Measurements from ENCODE around the gene QSOX1. TPM values are rescaled to one million over a fixed set of nuclear protein-coding genes. Genes with fewer than 3 reads are reported as not detected.

QSOX1 gene
- total RNA-seq, 2 donors from 2014 or later: 395 to 450 TPM

DNA sequence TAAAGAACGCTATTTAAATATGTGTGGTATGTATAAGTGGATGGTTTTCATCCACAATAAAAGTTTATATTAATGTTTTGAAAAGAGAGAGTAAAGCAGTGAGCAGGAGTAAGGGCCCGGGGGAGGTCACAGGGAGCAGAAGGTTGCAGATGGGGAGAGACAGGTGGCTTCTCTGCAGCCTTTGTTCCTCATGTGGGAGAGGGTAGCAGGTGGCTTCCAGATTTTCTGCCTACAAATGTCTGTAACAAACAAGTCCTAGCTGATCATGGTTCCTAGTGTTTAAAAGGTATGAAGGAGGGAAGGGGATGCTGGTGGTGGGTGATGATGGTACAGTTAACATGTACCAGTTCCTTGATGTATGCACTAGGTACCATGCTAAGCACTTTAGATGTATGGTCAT lies 18.8 kb downstream of the QSOX1 start:
- H3K9ac ChIP-seq (ENCODE audit: low read depth in 2 of 2, low read length in 2 of 2): no peak overlapping the region
- no peaks in the 10 kb centered on the region for H3K9me3 ChIP-seq
- TF ChIP-seq, protein P1, sequence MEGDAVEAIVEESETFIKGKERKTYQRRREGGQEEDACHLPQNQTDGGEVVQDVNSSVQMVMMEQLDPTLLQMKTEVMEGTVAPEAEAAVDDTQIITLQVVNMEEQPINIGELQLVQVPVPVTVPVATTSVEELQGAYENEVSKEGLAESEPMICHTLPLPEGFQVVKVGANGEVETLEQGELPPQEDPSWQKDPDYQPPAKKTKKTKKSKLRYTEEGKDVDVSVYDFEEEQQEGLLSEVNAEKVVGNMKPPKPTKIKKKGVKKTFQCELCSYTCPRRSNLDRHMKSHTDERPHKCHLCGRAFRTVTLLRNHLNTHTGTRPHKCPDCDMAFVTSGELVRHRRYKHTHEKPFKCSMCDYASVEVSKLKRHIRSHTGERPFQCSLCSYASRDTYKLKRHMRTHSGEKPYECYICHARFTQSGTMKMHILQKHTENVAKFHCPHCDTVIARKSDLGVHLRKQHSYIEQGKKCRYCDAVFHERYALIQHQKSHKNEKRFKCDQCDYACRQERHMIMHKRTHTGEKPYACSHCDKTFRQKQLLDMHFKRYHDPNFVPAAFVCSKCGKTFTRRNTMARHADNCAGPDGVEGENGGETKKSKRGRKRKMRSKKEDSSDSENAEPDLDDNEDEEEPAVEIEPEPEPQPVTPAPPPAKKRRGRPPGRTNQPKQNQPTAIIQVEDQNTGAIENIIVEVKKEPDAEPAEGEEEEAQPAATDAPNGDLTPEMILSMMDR (IDR thresholded peaks at IDR 0.05): no peak
- H3K27ac ChIP-seq: no peak overlapping the region
- H3K36me3 ChIP-seq: no peaks in the 10 kb centered on the region
- peaks cover 16% of the 10 kb centered on the region for H3K4me1 ChIP-seq
- DNase-seq: no peak
- H3K27me3 ChIP-seq: no peaks in the 10 kb centered on the region
- H3K4me3 ChIP-seq: no peak overlapping the region
- intact Hi-C loops (cut with DNase I): loop anchor here (10.0 kb wide), 1 partner anchor 109 kb away; no protein-coding TSS in a partner anchor

DNA sequence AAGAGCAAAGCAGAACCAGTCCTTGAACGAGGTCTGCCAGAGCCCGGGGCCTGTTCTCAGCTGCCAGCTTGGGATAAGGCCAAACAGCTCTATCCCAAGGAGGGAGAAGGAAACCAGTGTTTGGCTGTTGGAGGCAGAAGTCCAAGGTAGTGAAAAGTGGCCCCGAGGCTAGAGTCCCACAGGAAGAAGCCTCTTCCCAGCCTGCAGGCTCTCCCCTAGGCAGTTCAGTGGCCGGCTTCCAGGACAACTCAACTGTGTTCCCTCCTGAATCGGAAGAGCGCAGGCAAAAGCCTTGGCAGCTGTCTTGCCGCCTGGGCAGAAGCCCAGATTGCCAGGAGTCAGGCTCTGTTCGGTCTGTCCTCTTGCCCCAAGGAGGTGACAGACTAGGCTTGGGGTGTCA lies 19.3 kb downstream of the QSOX1 start:
- intact Hi-C loops (cut with DNase I): loop anchor here (10.0 kb wide), 1 partner anchor 109 kb away; no protein-coding TSS in a partner anchor
- no peaks in the 10 kb centered on the region for H3K27me3 ChIP-seq
- peaks cover 16% of the 10 kb centered on the region for H3K4me1 ChIP-seq
- H3K4me3 ChIP-seq: no peak overlapping the region
- no peak for DNase-seq
- no peaks in the 10 kb centered on the region for H3K36me3 ChIP-seq
- no peak overlapping the region for H3K27ac ChIP-seq
- H3K9me3 ChIP-seq: no peaks in the 10 kb centered on the region
- no peak overlapping the region for H3K9ac ChIP-seq (ENCODE audit: low read depth in 2 of 2, low read length in 2 of 2)
- TF ChIP-seq, protein P1 (IDR thresholded peaks at IDR 0.05): no peak

DNA sequence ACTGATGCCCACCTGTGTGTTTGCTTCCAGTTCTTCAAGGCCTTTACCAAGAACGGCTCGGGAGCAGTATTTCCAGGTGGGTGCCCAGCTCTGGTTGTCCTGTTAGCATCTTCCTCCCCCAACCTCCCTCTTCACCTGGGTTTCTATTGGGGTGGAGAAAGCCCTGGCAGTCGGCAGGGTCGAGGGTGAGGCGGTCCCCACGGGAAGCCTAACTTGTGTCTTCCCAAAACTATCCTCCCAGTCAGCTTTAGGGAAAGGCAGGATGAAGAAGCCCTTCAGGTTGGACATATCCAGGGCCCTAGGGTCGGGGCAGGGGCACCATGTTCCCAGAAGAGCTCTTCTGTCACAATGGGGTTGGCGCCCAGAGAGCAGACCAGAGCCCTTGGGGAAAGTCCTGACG lies 20.6 kb downstream of the QSOX1 start:
- H3K4me1 ChIP-seq: peaks cover 3% of the 10 kb centered on the region
- H3K4me3 ChIP-seq: no peak overlapping the region
- no peak overlapping the region for H3K27ac ChIP-seq
- H3K9me3 ChIP-seq: no peaks in the 10 kb centered on the region
- no peaks in the 10 kb centered on the region for H3K27me3 ChIP-seq
- intact Hi-C loops (cut with DNase I): loop anchor here (5.0 to 10.0 kb wide), 2 partner anchors 110 to 308 kb away; no protein-coding TSS in a partner anchor
- no peak overlapping the region for H3K9ac ChIP-seq (ENCODE audit: low read depth in 2 of 2, low read length in 2 of 2)
- TF ChIP-seq, protein P1 (IDR thresholded peaks at IDR 0.05): no peak
- no peak for DNase-seq
- no peaks in the 10 kb centered on the region for H3K36me3 ChIP-seq

DNA sequence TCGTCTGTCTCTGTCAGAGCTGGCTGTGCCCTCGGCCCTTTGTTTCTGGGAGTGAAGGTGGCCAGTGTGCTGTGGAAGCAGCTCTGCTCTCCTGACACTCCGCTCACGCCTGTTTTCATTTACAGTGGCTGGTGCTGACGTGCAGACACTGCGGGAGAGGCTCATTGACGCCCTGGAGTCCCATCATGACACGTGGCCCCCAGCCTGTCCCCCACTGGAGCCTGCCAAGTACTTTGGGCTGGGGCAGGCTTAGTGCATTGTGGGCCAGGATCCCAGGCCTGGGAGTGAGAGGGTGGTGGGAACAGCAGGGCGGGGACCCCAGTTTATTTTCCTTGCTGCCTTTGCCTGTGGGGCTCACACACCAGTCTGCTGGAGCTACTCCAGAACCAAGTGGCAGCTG lies 21.1 kb downstream of the QSOX1 start:
- no peaks in the 10 kb centered on the region for H3K27me3 ChIP-seq
- H3K9ac ChIP-seq (ENCODE audit: low read depth in 2 of 2, low read length in 2 of 2): no peak overlapping the region
- H3K36me3 ChIP-seq: no peaks in the 10 kb centered on the region
- no peak for DNase-seq
- no peak overlapping the region for H3K4me3 ChIP-seq
- no peak overlapping the region for H3K27ac ChIP-seq
- no peaks in the 10 kb centered on the region for H3K4me1 ChIP-seq
- intact Hi-C loops (cut with DNase I): loop anchor here (5.0 to 10.0 kb wide), 2 partner anchors 111 to 309 kb away; no protein-coding TSS in a partner anchor
- TF ChIP-seq, protein P1 (IDR thresholded peaks at IDR 0.05): no peak
- no peaks in the 10 kb centered on the region for H3K9me3 ChIP-seq

DNA sequence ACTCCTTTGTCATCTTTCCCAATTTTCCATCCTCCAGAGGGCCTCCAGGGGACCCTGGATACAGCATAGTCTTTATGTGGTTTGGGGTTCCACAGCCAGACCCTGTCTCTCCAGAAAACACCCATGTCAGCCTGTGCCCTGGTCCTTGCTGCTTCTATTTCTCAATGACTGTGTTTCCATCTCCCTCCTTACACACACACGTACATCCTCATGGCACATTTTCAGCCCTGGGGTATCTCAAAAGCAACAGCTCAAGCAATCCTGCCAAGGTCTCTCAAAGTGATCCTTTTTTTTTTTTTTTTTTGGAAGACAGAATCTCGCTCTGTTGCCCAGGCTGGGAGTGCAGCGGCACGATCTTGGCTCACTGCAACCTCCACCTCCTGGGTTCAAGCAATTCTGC lies 22.3 kb downstream of the QSOX1 start:
- Histone ChIP-seq H3K9ac (ENCODE audit: low read depth in 2 of 2, low read length in 2 of 2) (no peak overlapping the region), H3K4me3 (no peak overlapping the region), H3K9me3 (no peaks in the 10 kb centered on the region), H3K27ac (no peak overlapping the region), H3K27me3 (no peaks in the 10 kb centered on the region), H3K4me1 (no peaks in the 10 kb centered on the region), H3K36me3 (peaks cover 4% of the 10 kb centered on the region)
- TF ChIP-seq, protein P1 (IDR thresholded peaks at IDR 0.05): no peak
- no peak for DNase-seq
- intact Hi-C loops (cut with DNase I): loop anchor here (5.0 to 10.0 kb wide), 2 partner anchors 112 to 310 kb away; no protein-coding TSS in a partner anchor
